ENCODE data around the gene PLB1. TPM values are rescaled to one million over a fixed set of nuclear protein-coding genes. Genes with fewer than 3 reads are reported as not detected.

PLB1 gene
- total and polyA plus RNA-seq, 4 experiments from 2014 or later = 0.38 to 0.91 (median 0.82) TPM

GRCh38 chr2:28563869-28564268 is 68.0 kb downstream of the PLB1 start:
- H3K9me3 Mint-ChIP-seq = no peaks in the 10 kb centered on the region
- no peaks in the 10 kb centered on the region for H3K27me3 ChIP-seq (ENCODE audit: insufficient read depth, low read length)
- intact Hi-C loops (cut with micrococcal nuclease) = loop anchor here (10.0 kb wide), 1 partner anchor 391 kb away; no protein-coding TSS in a partner anchor
- H3K4me3 ChIP-seq (ENCODE audit: low read length in 2 of 2) = no peak overlapping the region
- H3K36me3 ChIP-seq (ENCODE audit: insufficient read depth, low read length) = no peaks in the 10 kb centered on the region
- H3K27me3 Mint-ChIP-seq = no peaks in the 10 kb centered on the region
- DNase-seq = no peak
- H3K36me3 Mint-ChIP-seq = peaks cover 0 to 4% of the 10 kb centered on the region in 2 donors
- POLR2A ChIA-PET (ENCODE audit: partially characterized antibody) = interaction anchor here (1.5 kb wide), 1 partner anchor 188 kb away, joined by 4 read pairs; the partner anchor contains the start of gene PPP1CB
- H3K27ac ChIP-seq (ENCODE audit: low read depth, low read length) = no peak overlapping the region
- H3K4me3 Mint-ChIP-seq = peak overlapping the region in 1 of 8 donors; percentile 30
- H3K4me1 Mint-ChIP-seq = peaks cover 10 to 30% (median 18%) of the 10 kb centered on the region in 4 donors
- peaks cover 11% of the 10 kb centered on the region for H3K4me1 ChIP-seq (ENCODE audit: insufficient read depth, low read length)
- no peaks in the 10 kb centered on the region for H3K9me3 ChIP-seq (ENCODE audit: control insufficient read depth in 1 of 2, low read length in 2 of 2)
- CTCF ChIA-PET (ENCODE audit: partially characterized antibody) = interaction anchor here (0.7 to 1.6 kb wide), 2 partner anchors 31 to 194 kb away, joined by 3 read pairs; no protein-coding TSS in a partner anchor
- no peak overlapping the region for H3K27ac Mint-ChIP-seq

- H3K27me3 ChIP-seq (ENCODE audit: insufficient read depth, low read length) = no peaks in the 10 kb centered on the region
- Mint-ChIP-seq H3K36me3 (peaks cover 0 to 4% of the 10 kb centered on the region in 2 donors), H3K4me3 (no peak overlapping the region), H3K4me1 (peaks cover 10 to 30% (median 18%) of the 10 kb centered on the region in 4 donors), H3K27ac (peak overlapping the region in 1 of 7 donors; percentile 90), H3K9me3 (no peaks in the 10 kb centered on the region), H3K27me3 (peaks cover 0 to 2% of the 10 kb centered on the region in 2 donors)
- intact Hi-C loops (cut with micrococcal nuclease) = loop anchor here (10.0 kb wide), 1 partner anchor 390 kb away; no protein-coding TSS in a partner anchor
- no peak overlapping the region for H3K27ac ChIP-seq (ENCODE audit: low read depth, low read length)
- ChIA-PET POLR2A (ENCODE audit: partially characterized antibody) (interaction anchor here (1.5 kb wide), 1 partner anchor 187 kb away, joined by 4 read pairs; the partner anchor contains the start of gene PPP1CB), CTCF (ENCODE audit: partially characterized antibody) (interaction anchor here (0.7 to 1.6 kb wide), 3 partner anchors 30 to 225 kb away, joined by 3 read pairs; no protein-coding TSS in a partner anchor)
- DNase-seq = no peak
- no peaks in the 10 kb centered on the region for H3K36me3 ChIP-seq (ENCODE audit: insufficient read depth, low read length)
- peaks cover 11% of the 10 kb centered on the region for H3K4me1 ChIP-seq (ENCODE audit: insufficient read depth, low read length)
- H3K9me3 ChIP-seq (ENCODE audit: control insufficient read depth in 1 of 2, low read length in 2 of 2) = no peaks in the 10 kb centered on the region
- H3K4me3 ChIP-seq (ENCODE audit: low read length in 2 of 2) = no peak overlapping the region
Measured at GRCh38 chr2:28564346-28564745, 68.5 kb downstream of the PLB1 start.

GRCh38 chr2:28565033-28565432 is 69.2 kb downstream of the PLB1 start:
- H3K4me1 Mint-ChIP-seq = peaks cover 10 to 30% (median 18%) of the 10 kb centered on the region in 4 donors
- no peak overlapping the region for H3K4me3 ChIP-seq (ENCODE audit: low read length in 2 of 2)
- peaks cover 11% of the 10 kb centered on the region for H3K4me1 ChIP-seq (ENCODE audit: insufficient read depth, low read length)
- peak overlapping the region in 2 of 7 donors; percentile 19 to 90 for H3K27ac Mint-ChIP-seq
- H3K27me3 ChIP-seq (ENCODE audit: insufficient read depth, low read length) = no peaks in the 10 kb centered on the region
- H3K9me3 Mint-ChIP-seq = no peaks in the 10 kb centered on the region
- H3K27ac ChIP-seq (ENCODE audit: low read depth, low read length) = no peak overlapping the region
- peaks cover 0 to 4% of the 10 kb centered on the region in 2 donors for H3K36me3 Mint-ChIP-seq
- ChIA-PET POLR2A (ENCODE audit: partially characterized antibody) (interaction anchor here (1.5 to 3.3 kb wide), 2 partner anchors 22 to 187 kb away, joined by 4 to 24 read pairs; partner anchors contain the start of gene PPP1CB), CTCF (ENCODE audit: partially characterized antibody) (interaction anchor here (0.8 to 4.8 kb wide), 4 partner anchors 30 to 387 kb away, joined by 3 to 75 read pairs (median 3); no protein-coding TSS in a partner anchor)
- DNase-seq = no peak
- intact Hi-C loops (cut with micrococcal nuclease) = loop anchor here (10.0 kb wide), 1 partner anchor 390 kb away; no protein-coding TSS in a partner anchor
- H3K4me3 Mint-ChIP-seq = peak overlapping the region in 2 of 8 donors; percentile 30 to 35
- H3K27me3 Mint-ChIP-seq = peaks cover 0 to 2% of the 10 kb centered on the region in 2 donors
- no peaks in the 10 kb centered on the region for H3K9me3 ChIP-seq (ENCODE audit: control insufficient read depth in 1 of 2, low read length in 2 of 2)
- no peaks in the 10 kb centered on the region for H3K36me3 ChIP-seq (ENCODE audit: insufficient read depth, low read length)

GRCh38 chr2:28565720-28566295 is 69.9 kb downstream of the PLB1 start:
- H3K4me3 ChIP-seq (ENCODE audit: low read length in 2 of 2) = no peak overlapping the region
- H3K4me3 Mint-ChIP-seq = peak overlapping the region in 6 of 8 donors; percentile 65 to 94 (median 92)
- H3K36me3 Mint-ChIP-seq = peaks cover 0 to 4% of the 10 kb centered on the region in 2 donors
- no peak overlapping the region for H3K27ac ChIP-seq (ENCODE audit: low read depth, low read length)
- H3K27ac Mint-ChIP-seq = peak overlapping the region in 3 of 7 donors; percentile 59 to 97 (median 90)
- peaks cover 0 to 2% of the 10 kb centered on the region in 2 donors for H3K27me3 Mint-ChIP-seq
- H3K9me3 ChIP-seq (ENCODE audit: control insufficient read depth in 1 of 2, low read length in 2 of 2) = no peaks in the 10 kb centered on the region
- no peaks in the 10 kb centered on the region for H3K36me3 ChIP-seq (ENCODE audit: insufficient read depth, low read length)
- ChIA-PET CTCF (ENCODE audit: partially characterized antibody) (interaction anchor here (0.6 to 4.8 kb wide), 19 partner anchors 9 to 386 kb away, joined by 3 to 75 read pairs (median 5); partner anchors contain the start of gene PPP1CB), POLR2A (ENCODE audit: partially characterized antibody) (interaction anchor here (1.2 to 3.3 kb wide), 4 partner anchors 21 to 195 kb away, joined by 3 to 24 read pairs (median 4); partner anchors contain the start of gene PPP1CB)
- no peaks in the 10 kb centered on the region for H3K9me3 Mint-ChIP-seq
- intact Hi-C loops (cut with micrococcal nuclease) = loop anchor here (2.0 to 10.0 kb wide), 4 partner anchors 21 to 389 kb away; partner anchors contain the start of gene SPDYA
- no peak for DNase-seq
- peaks cover 11% of the 10 kb centered on the region for H3K4me1 ChIP-seq (ENCODE audit: insufficient read depth, low read length)
- H3K27me3 ChIP-seq (ENCODE audit: insufficient read depth, low read length) = no peaks in the 10 kb centered on the region
- H3K4me1 Mint-ChIP-seq = peaks cover 10 to 30% (median 18%) of the 10 kb centered on the region in 4 donors

GRCh38 chr2:28566521-28567041 is 70.7 kb downstream of the PLB1 start:
- DNase-seq = peak; percentile 84 to 92 (median 87)
- Mint-ChIP-seq H3K4me1 (peaks cover 10 to 30% (median 18%) of the 10 kb centered on the region in 4 donors), H3K27me3 (peaks cover 0 to 2% of the 10 kb centered on the region in 2 donors), H3K4me3 (peak overlapping the region; percentile 90 to 97 (median 94)), H3K36me3 (peaks cover 0 to 4% of the 10 kb centered on the region in 2 donors), H3K9me3 (no peaks in the 10 kb centered on the region), H3K27ac (peak overlapping the region; percentile 90 to 97 (median 95))
- no peaks in the 10 kb centered on the region for H3K27me3 ChIP-seq (ENCODE audit: insufficient read depth, low read length)
- peaks cover 11% of the 10 kb centered on the region for H3K4me1 ChIP-seq (ENCODE audit: insufficient read depth, low read length)
- ChIA-PET POLR2A (ENCODE audit: partially characterized antibody) (interaction anchor here (0.9 to 3.3 kb wide), 10 partner anchors 18 to 304 kb away, joined by 3 to 24 read pairs (median 4); partner anchors contain the start of genes PPP1CB and TRMT61B), CTCF (ENCODE audit: partially characterized antibody) (interaction anchor here (0.6 to 4.8 kb wide), 26 partner anchors 8 to 385 kb away, joined by 3 to 75 read pairs (median 4); partner anchors contain the start of gene PPP1CB)
- intact Hi-C loops (cut with micrococcal nuclease) = loop anchor here (1.0 to 10.0 kb wide), 6 partner anchors 20 to 388 kb away; partner anchors contain the start of gene SPDYA
- H3K4me3 ChIP-seq (ENCODE audit: low read length in 2 of 2) = peak overlapping the region; percentile 17 to 49
- H3K36me3 ChIP-seq (ENCODE audit: insufficient read depth, low read length) = no peaks in the 10 kb centered on the region
- H3K9me3 ChIP-seq (ENCODE audit: control insufficient read depth in 1 of 2, low read length in 2 of 2) = no peaks in the 10 kb centered on the region
- peak overlapping the region; percentile 49 for H3K27ac ChIP-seq (ENCODE audit: low read depth, low read length)

GRCh38 chr2:28567061-28567471 is 71.2 kb downstream of the PLB1 start:
- Mint-ChIP-seq H3K4me1 (peaks cover 10 to 30% (median 18%) of the 10 kb centered on the region in 4 donors), H3K27ac (peak overlapping the region; percentile 90 to 97 (median 95)), H3K36me3 (peaks cover 0 to 4% of the 10 kb centered on the region in 2 donors), H3K9me3 (no peaks in the 10 kb centered on the region), H3K27me3 (peaks cover 0 to 4% of the 10 kb centered on the region in 2 donors), H3K4me3 (peak overlapping the region; percentile 90 to 97 (median 94))
- ChIA-PET CTCF (ENCODE audit: partially characterized antibody) (interaction anchor here (1.0 to 4.8 kb wide), 22 partner anchors 9 to 361 kb away, joined by 3 to 75 read pairs (median 5); partner anchors contain the start of gene PPP1CB), POLR2A (ENCODE audit: partially characterized antibody) (interaction anchor here (0.9 to 3.3 kb wide), 10 partner anchors 17 to 303 kb away, joined by 3 to 24 read pairs (median 4); partner anchors contain the start of genes PPP1CB and TRMT61B)
- intact Hi-C loops (cut with micrococcal nuclease) = loop anchor here (1.0 to 10.0 kb wide), 6 partner anchors 20 to 388 kb away; partner anchors contain the start of gene SPDYA
- no peaks in the 10 kb centered on the region for H3K9me3 ChIP-seq (ENCODE audit: control insufficient read depth in 1 of 2, low read length in 2 of 2)
- no peaks in the 10 kb centered on the region for H3K36me3 ChIP-seq (ENCODE audit: insufficient read depth, low read length)
- H3K4me1 ChIP-seq (ENCODE audit: insufficient read depth, low read length) = peaks cover 11% of the 10 kb centered on the region
- peak overlapping the region; percentile 49 for H3K27ac ChIP-seq (ENCODE audit: low read depth, low read length)
- peak overlapping the region in 1 of 2 donors; percentile 49 for H3K4me3 ChIP-seq (ENCODE audit: low read length in 2 of 2)
- DNase-seq = no peak
- H3K27me3 ChIP-seq (ENCODE audit: insufficient read depth, low read length) = no peaks in the 10 kb centered on the region

Measured in CD4-positive, alpha-beta memory T cell (primary cell).